ENCODE data around the gene SQSTM1. TPM values are rescaled to one million over a fixed set of nuclear protein-coding genes. Genes with fewer than 3 reads are reported as not detected.

SQSTM1 gene
- total and polyA plus RNA-seq, 4 donors, result 127 to 330 (median 256) TPM

GRCh38 chr5:179867079-179867465, 46.4 kb downstream of the SQSTM1 start:
- H3K27me3 ChIP-seq (ENCODE audit: control insufficient read depth in 4 of 4, insufficient read depth in 4 of 4, low read length in 3 of 4), result no peaks in the 10 kb centered on the region
- no peaks in the 10 kb centered on the region for H3K9me3 ChIP-seq (ENCODE audit: control insufficient read depth in 4 of 4, low read length in 3 of 4)
- no peak overlapping the region for H3K27ac ChIP-seq (ENCODE audit: low read depth in 1 of 2, low read length in 2 of 2)
- H3K9ac ChIP-seq (ENCODE audit: low read depth in 1 of 2, low read length in 2 of 2), result no peak overlapping the region
- H3K4me3 ChIP-seq (ENCODE audit: low read depth in 1 of 3, low read length in 3 of 3), result no peak overlapping the region
- DNase-seq (ENCODE audit: low spot score), result no peak
- peaks cover 16 to 77% (median 31%) of the 10 kb centered on the region in 4 donors for H3K36me3 ChIP-seq (ENCODE audit: control insufficient read depth in 4 of 4, insufficient read depth in 3 of 4, low read depth in 1 of 4, low read length in 3 of 4)
- TF ChIP-seq ZBTB33 (IDR thresholded peaks at IDR 0.05) (no peak), JUND (IDR thresholded peaks at IDR 0.05) (no peak), YY1 (IDR thresholded peaks at IDR 0.05) (no peak), SP1 (IDR thresholded peaks at IDR 0.05) (no peak), CTCF (IDR thresholded peaks at IDR 0.05; ENCODE audit: low read depth, low read length, missing input control) (no peak), RXRA (IDR thresholded peaks at IDR 0.05) (no peak), TAF1 (conservative IDR thresholded peaks at IDR 0.05) (no peak)
- WGBS, result 95% methylated on average over 6 of the region's 6 CpGs
- no peaks in the 10 kb centered on the region for H3K4me1 ChIP-seq (ENCODE audit: control insufficient read depth in 4 of 4, insufficient read depth in 4 of 4, low read length in 3 of 4)

GRCh38 chr5:179867476-179867875, 46.8 kb downstream of the SQSTM1 start:
- no peak for DNase-seq (ENCODE audit: low spot score)
- no peak overlapping the region for H3K4me3 ChIP-seq (ENCODE audit: low read depth in 1 of 3, low read length in 3 of 3)
- 96% methylated on average over 11 of the region's 11 CpGs for WGBS

More at GRCh38 chr5:179867476-179867875, 46.8 kb downstream of the SQSTM1 start:
- H3K27ac ChIP-seq (ENCODE audit: low read depth in 1 of 2, low read length in 2 of 2), result no peak overlapping the region
- TF ChIP-seq REST (IDR thresholded peaks at IDR 0.05), result no peak
- TF ChIP-seq GABPA (IDR thresholded peaks at IDR 0.05 in 1 of 2, conservative IDR thresholded peaks at IDR 0.05 in 1 of 2), result no peak
- no peak for TF ChIP-seq RAD21 (IDR thresholded peaks at IDR 0.05)
- no peak for TF ChIP-seq TAF1 (conservative IDR thresholded peaks at IDR 0.05)
- TF ChIP-seq ZBTB33 (IDR thresholded peaks at IDR 0.05), result no peak
- H3K27me3 ChIP-seq (ENCODE audit: control insufficient read depth in 4 of 4, insufficient read depth in 4 of 4, low read length in 3 of 4), result no peaks in the 10 kb centered on the region
- no peaks in the 10 kb centered on the region for H3K4me1 ChIP-seq (ENCODE audit: control insufficient read depth in 4 of 4, insufficient read depth in 4 of 4, low read length in 3 of 4)
- H3K36me3 ChIP-seq (ENCODE audit: control insufficient read depth in 4 of 4, insufficient read depth in 3 of 4, low read depth in 1 of 4, low read length in 3 of 4), result peaks cover 19 to 78% (median 33%) of the 10 kb centered on the region in 4 donors
- H3K9me3 ChIP-seq (ENCODE audit: control insufficient read depth in 4 of 4, low read length in 3 of 4), result no peaks in the 10 kb centered on the region
- no peak overlapping the region for H3K9ac ChIP-seq (ENCODE audit: low read depth in 1 of 2, low read length in 2 of 2)

Measured in liver (tissue), 9 donors.